ENCODE data around the gene FRMD4A. TPM values are rescaled to one million over a fixed set of nuclear protein-coding genes. Genes with fewer than 3 reads are reported as not detected.
A peak's percentile ranks its signal among the peaks of the same experiment; 100 is the strongest.

FRMD4A gene
- total and polyA plus RNA-seq, 2 of the 4 experiments (the other 2 are of a cell fraction) = 30.3 to 68.8 TPM

DNA sequence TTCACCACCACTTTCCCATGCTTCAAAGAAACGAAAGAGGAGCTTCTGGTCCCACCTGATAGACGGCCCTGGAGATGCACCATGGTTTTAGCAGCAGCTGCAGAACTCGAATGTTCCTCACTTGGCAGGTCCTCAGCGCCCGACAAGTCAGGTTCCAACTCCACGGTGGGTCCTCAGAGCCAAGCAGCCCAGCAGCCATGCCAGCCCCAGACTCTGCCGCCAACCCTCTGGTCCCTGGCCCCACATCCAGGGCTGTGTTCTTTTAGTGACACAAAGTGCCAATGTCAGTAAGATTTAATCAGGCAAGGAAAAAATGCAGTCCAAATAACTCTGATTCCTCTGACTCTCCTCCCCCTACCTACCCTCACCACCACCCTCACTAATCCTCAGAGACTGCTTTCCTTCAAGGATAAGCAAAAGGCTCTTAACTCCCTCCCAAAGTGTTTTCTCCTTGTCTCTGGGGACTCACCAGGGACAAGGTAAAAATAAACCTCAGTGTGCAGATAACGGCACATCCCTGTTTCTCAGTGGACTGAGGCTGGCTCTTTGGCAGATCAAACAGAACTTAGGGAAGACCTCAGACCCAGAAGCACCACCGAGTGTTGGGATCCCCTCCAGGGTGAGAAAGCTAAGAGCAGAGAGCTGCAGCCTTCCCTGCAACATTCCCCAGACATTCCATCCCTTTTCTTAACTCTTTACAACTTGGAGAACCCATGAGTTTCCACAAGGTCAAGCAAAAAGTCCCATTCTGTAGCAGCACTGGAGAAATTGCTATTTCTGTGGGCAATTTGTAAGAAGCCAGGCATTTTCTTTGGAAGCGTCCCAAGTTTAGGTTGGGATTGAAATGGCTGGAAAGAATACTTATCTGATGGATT lies 358.9 kb downstream of the FRMD4A start:
- no peaks in the 10 kb centered on the region for H3K36me3 ChIP-seq (ENCODE audit: control insufficient read depth, insufficient read depth, low read length)
- H2AK5ac ChIP-seq (ENCODE audit: low read depth, low read length) = peak overlapping the region; percentile 73
- H3K4me1 ChIP-seq (ENCODE audit: control insufficient read depth, insufficient read depth, low read length) = peaks cover 28% of the 10 kb centered on the region
- H3K4me3 ChIP-seq (ENCODE audit: insufficient read depth, low read depth, low read length) = no peak overlapping the region
- no peaks in the 10 kb centered on the region for H3K9me3 ChIP-seq (ENCODE audit: control insufficient read depth, insufficient read depth, low read length)
- in situ Hi-C loops (cut with MboI; ENCODE audit: low sequenced_read_pairs) = no loop called here
- H3K9ac ChIP-seq (ENCODE audit: low read depth, low read length) = peak overlapping the region; percentile 55
- CTCF ChIA-PET = no interaction called here
- intact Hi-C loops (cut with micrococcal nuclease) = loop anchor here (5.0 kb wide), 1 partner anchor 100 kb away; no protein-coding TSS in a partner anchor
- dilution Hi-C loops (cut with HindIII; ENCODE audit: low sequenced_read_pairs, unreplicated experiment) = no loop called here
- H3K27ac ChIP-seq (ENCODE audit: insufficient read depth, low read length) = peak overlapping the region; percentile 70; the same call in 1 of the 2 replicates
- H4K20me1 ChIP-seq (ENCODE audit: insufficient read depth, low read length) = no peaks in the 10 kb centered on the region
- H3K9me1 ChIP-seq (ENCODE audit: insufficient read depth, low read length) = peaks cover 24% of the 10 kb centered on the region
- no TSS peak for BruUV-seq (replicated peaks)
- DNase-seq = peak; percentile 86
- H2BK120ac ChIP-seq (ENCODE audit: low read depth, low read length) = peak overlapping the region; percentile 85
- peak overlapping the region; percentile 31 for H2AK9ac ChIP-seq (replicated peaks; ENCODE audit: low read depth, low read length, poor library complexity)
- peak overlapping the region; percentile 54; the same call in 2 of the 3 replicates for H2BK15ac ChIP-seq (ENCODE audit: low read depth, low read length)
- H4K5ac ChIP-seq (ENCODE audit: low read depth, low read length) = peak overlapping the region; percentile 43
- H4K91ac ChIP-seq (ENCODE audit: insufficient read depth, low read depth, low read length) = peak overlapping the region; percentile 76
- H2BK5ac ChIP-seq (ENCODE audit: low read depth, low read length, poor library complexity, severe bottlenecking) = peak overlapping the region; percentile 86
- H3K27me3 ChIP-seq (ENCODE audit: control insufficient read depth, insufficient read depth, low read length) = no peaks in the 10 kb centered on the region
- H3K14ac ChIP-seq (replicated peaks; ENCODE audit: low read depth, low read length) = peak overlapping the region; percentile 80
- peak overlapping the region; percentile 18 to 95; a peak in 3 of 4 replicates for H4K8ac ChIP-seq (ENCODE audit: low read depth in 2 of 2, low read length in 2 of 2)
- H2BK20ac ChIP-seq (ENCODE audit: low read depth, low read length) = peak overlapping the region; percentile 80
- peak overlapping the region; percentile 52; the same call in 1 of the 2 replicates for H3K23ac ChIP-seq (ENCODE audit: low read depth, low read length)
- ATAC-seq (ENCODE audit: low read depth) = peak; percentile 57
- peak overlapping the region; percentile 66; the same call in 1 of the 2 replicates for H3K56ac ChIP-seq (ENCODE audit: extremely low read depth, insufficient read depth, low read length)
- H3K4me2 ChIP-seq (ENCODE audit: low read depth, low read length) = peak overlapping the region; percentile 45
- POLR2A ChIA-PET (ENCODE audit: unreplicated experiment) = no interaction called here
- H3K4ac ChIP-seq (ENCODE audit: low read depth, low read length) = peak overlapping the region; percentile 82
- peaks cover 6 to 21% of the 10 kb centered on the region in 2 experiments; a peak in 3 of 4 replicates for H3K79me1 ChIP-seq (ENCODE audit: low read depth in 1 of 2, low read length in 2 of 2)
- peak overlapping the region; percentile 74 for H2AFZ ChIP-seq (replicated peaks; ENCODE audit: low read length, poor library complexity)
- H3K18ac ChIP-seq (ENCODE audit: low read depth, low read length) = peak overlapping the region; percentile 70
- 59% methylated on average over 6 of the region's 10 CpGs; no CpG with 5 or more reads in 1 of the 2 experiments for WGBS, 2 experiments (ENCODE audit: extremely low coverage in 2 of 2, insufficient read length in 1 of 2)
- TF ChIP-seq SMC3 (IDR thresholded peaks at IDR 0.05; ENCODE audit: low read depth, low read length) (no peak), NFE2L2 (IDR thresholded peaks at IDR 0.05; ENCODE audit: low read depth, low read length) (no peak), MAFK (IDR thresholded peaks at IDR 0.05; ENCODE audit: low read depth, low read length) (no peak), RFX5 (IDR thresholded peaks at IDR 0.05; ENCODE audit: low read depth, low read length) (no peak), RCOR1 (IDR thresholded peaks at IDR 0.05; ENCODE audit: insufficient replicate concordance, low read length) (no peak), POLR2A (IDR thresholded peaks at IDR 0.05; ENCODE audit: low read depth, low read length) (no peak), MAZ (IDR thresholded peaks at IDR 0.05; ENCODE audit: borderline replicate concordance, low read depth, low read length) (no peak), MXI1 (IDR thresholded peaks at IDR 0.05; ENCODE audit: borderline replicate concordance, low read depth, low read length) (no peak), RAD21 (IDR thresholded peaks at IDR 0.05; ENCODE audit: low read length) (no peak), CEBPB (IDR thresholded peaks at IDR 0.05; ENCODE audit: low read depth, low read length) (no peak), CHD1 (IDR thresholded peaks at IDR 0.05; ENCODE audit: low read depth, low read length) (no peak), BHLHE40 (IDR thresholded peaks at IDR 0.05; ENCODE audit: low read depth, low read length) (no peak), FOS (IDR thresholded peaks at IDR 0.05; ENCODE audit: low read depth, low read length) (no peak)
- TF ChIP-seq, protein P1, sequence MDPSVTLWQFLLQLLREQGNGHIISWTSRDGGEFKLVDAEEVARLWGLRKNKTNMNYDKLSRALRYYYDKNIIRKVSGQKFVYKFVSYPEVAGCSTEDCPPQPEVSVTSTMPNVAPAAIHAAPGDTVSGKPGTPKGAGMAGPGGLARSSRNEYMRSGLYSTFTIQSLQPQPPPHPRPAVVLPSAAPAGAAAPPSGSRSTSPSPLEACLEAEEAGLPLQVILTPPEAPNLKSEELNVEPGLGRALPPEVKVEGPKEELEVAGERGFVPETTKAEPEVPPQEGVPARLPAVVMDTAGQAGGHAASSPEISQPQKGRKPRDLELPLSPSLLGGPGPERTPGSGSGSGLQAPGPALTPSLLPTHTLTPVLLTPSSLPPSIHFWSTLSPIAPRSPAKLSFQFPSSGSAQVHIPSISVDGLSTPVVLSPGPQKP (IDR thresholded peaks at IDR 0.05; ENCODE audit: borderline replicate concordance, low read depth, low read length) = no peak
- TF ChIP-seq, protein P2, sequence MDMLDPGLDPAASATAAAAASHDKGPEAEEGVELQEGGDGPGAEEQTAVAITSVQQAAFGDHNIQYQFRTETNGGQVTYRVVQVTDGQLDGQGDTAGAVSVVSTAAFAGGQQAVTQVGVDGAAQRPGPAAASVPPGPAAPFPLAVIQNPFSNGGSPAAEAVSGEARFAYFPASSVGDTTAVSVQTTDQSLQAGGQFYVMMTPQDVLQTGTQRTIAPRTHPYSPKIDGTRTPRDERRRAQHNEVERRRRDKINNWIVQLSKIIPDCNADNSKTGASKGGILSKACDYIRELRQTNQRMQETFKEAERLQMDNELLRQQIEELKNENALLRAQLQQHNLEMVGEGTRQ (IDR thresholded peaks at IDR 0.05; ENCODE audit: low read depth, low read length) = no peak

All from IMR-90 (cell line).